SW480 (cell line): ENCODE data around the gene TTC17.

Experiments
- DNase-seq: peaks from one replicate; pipeline ENCODE4 v3.0.0-alpha.2; 2016; ENCODE audit warnings: low spot score

TTC17 gene

GRCh38 chr11:43542750-43543712 is 184.3 kb downstream of the TTC17 start:
- DNase-seq = peak; percentile 15
